Endothelial cell of umbilical vein (primary cell): ENCODE data around the gene FGF12. TPM values are rescaled to one million over a fixed set of nuclear protein-coding genes. Genes with fewer than 3 reads are reported as not detected.

Source experiments
- BruUV-seq: library from RNA; stranded (reverse); fragments of 400-500 nt; replicated peaks from 2 replicates; lab custom pipeline; 2021; lab: Mats Ljungman, UMichigan
- CTCF ChIA-PET: fragments of 300-600, 350-600 bp; sonication (Branson Sonifier 250); formaldehyde crosslinking; loops from one replicate; lab custom pipeline; 2021; ENCODE audit warnings: antibody characterized with exemption, inconsistent platforms; lab: Charles Lee
- POLR2A ChIA-PET: fragments of 300-600, 350-600 bp; sonication (Branson Sonifier 250); formaldehyde crosslinking; loops from one replicate; lab custom pipeline; 2021; ENCODE audit warnings: antibody characterized with exemption, inconsistent platforms; lab: Charles Lee
- DNase-seq: peaks from one replicate; pipeline ENCODE4 v3.0.0-alpha.2; 2011; ENCODE audit warnings: low read depth, low spot score
- FAIRE-seq: peaks from 2 replicates; lab custom pipeline; 2011; peaks lifted over from hg19 to GRCh38; lab: Jason Lieb, UNC
- H2AFZ ChIP-seq: 2 replicates; pipeline ENCODE4 v1.6.0; 2012; ENCODE audit warnings: low read depth, low read length, control low read depth, inconsistent platforms
- H3K27ac ChIP-seq: 2 replicates; pipeline ENCODE4 v1.5.1; 2011; ENCODE audit warnings: low read depth, mild to moderate bottlenecking, control low read depth, low read length, moderate library complexity; ENCODE audit not compliant: insufficient read depth
- H3K27me3 ChIP-seq, 2 experiments: 2 replicates each; pipeline versions ENCODE4 v1.6.0 to v1.6.1; 2011; ENCODE audit warnings: low read length in 2 of 2, mixed read lengths in 1 of 2; ENCODE audit not compliant: control insufficient read depth in 2 of 2, insufficient read depth in 2 of 2
- H3K36me3 ChIP-seq, 2 experiments: 2 replicates in 1 of 2; 3 replicates in 1 of 2; pipeline ENCODE4 v1.5.1; 2011; ENCODE audit warnings: low read length in 2 of 2, mild to moderate bottlenecking in 1 of 2, moderate library complexity in 1 of 2; ENCODE audit not compliant: control insufficient read depth in 2 of 2, insufficient read depth in 2 of 2; ENCODE audit errors: extremely low read depth in 1 of 2
- H3K4me1 ChIP-seq: 3 replicates; pipeline ENCODE4 v1.5.1; 2011; ENCODE audit warnings: mild to moderate bottlenecking, low read length; ENCODE audit not compliant: control insufficient read depth, insufficient read depth; ENCODE audit errors: extremely low read depth
- H3K4me2 ChIP-seq: 2 replicates; pipeline ENCODE4 v1.6.1; 2011; ENCODE audit warnings: low read length, control low read depth, mixed read lengths; ENCODE audit not compliant: insufficient read depth
- H3K4me3 ChIP-seq, 3 experiments: fragments of 200-600 bp in 1 of 3; sonication (generic), shearing (Covaris generic) in 1 of 3; replicated peaks in 1 of 3; 2 replicates each; pipeline ENCODE4 v1.5.1; 2011 to 2016; ENCODE audit warnings: control low read depth in 3 of 3, low read length in 3 of 3, mild to moderate bottlenecking in 2 of 3, inconsistent platforms in 1 of 3, low read depth in 1 of 3, moderate library complexity in 1 of 3; ENCODE audit not compliant: insufficient read depth in 1 of 3
- H3K79me2 ChIP-seq: 2 replicates; pipeline ENCODE4 v1.6.0; 2012; ENCODE audit warnings: low read length, inconsistent platforms; ENCODE audit not compliant: control insufficient read depth, insufficient read depth
- H3K9ac ChIP-seq: replicated peaks from 2 replicates; pipeline ENCODE3; 2011; ENCODE audit warnings: low read length, control low read depth; ENCODE audit not compliant: insufficient read depth; ENCODE audit errors: extremely low read depth
- H3K9me1 ChIP-seq: replicated peaks from 3 replicates; pipeline ENCODE4 v1.6.0; 2011; ENCODE audit warnings: mild to moderate bottlenecking, low read length; ENCODE audit not compliant: control insufficient read depth, insufficient read depth; ENCODE audit errors: extremely low read depth
- H3K9me3 ChIP-seq: replicated peaks from 2 replicates; pipeline ENCODE4 v1.5.1; 2012; ENCODE audit warnings: low read length, inconsistent platforms; ENCODE audit not compliant: control insufficient read depth, insufficient read depth
- H4K20me1 ChIP-seq: replicated peaks from 2 replicates; pipeline ENCODE3; 2011; ENCODE audit warnings: mild to moderate bottlenecking, low read length; ENCODE audit not compliant: control insufficient read depth, insufficient read depth; ENCODE audit errors: extremely low read depth
- EZH2 ChIP-seq: IDR thresholded peaks from 2 replicates; pipeline ENCODE4 v1.6.1; 2012; ENCODE audit warnings: borderline replicate concordance, low read depth, mild to moderate bottlenecking, moderate library complexity, low read length, inconsistent platforms; ENCODE audit not compliant: severe bottlenecking
- FOS ChIP-seq: IDR thresholded peaks from 2 replicates; pipeline ENCODE4 v1.6.1; 2011; ENCODE audit warnings: mild to moderate bottlenecking, low read length, moderate library complexity, borderline replicate concordance; ENCODE audit not compliant: insufficient read depth
- GATA2 ChIP-seq: IDR thresholded peaks from 2 replicates; pipeline ENCODE4 v1.7.0; 2011; ENCODE audit warnings: low read depth, mild to moderate bottlenecking, moderate library complexity, mixed read lengths, low read length; ENCODE audit not compliant: insufficient read length, insufficient read depth
- JUN ChIP-seq: IDR thresholded peaks from 2 replicates; pipeline ENCODE4 v1.6.1; 2011; ENCODE audit warnings: borderline replicate concordance, low read depth; ENCODE audit not compliant: insufficient read length, insufficient read depth
- MYC ChIP-seq: IDR thresholded peaks from one replicate; pipeline ENCODE4 v1.6.1; 2011; ENCODE audit warnings: mild to moderate bottlenecking, low read depth, low read length
- POLR2A ChIP-seq: IDR thresholded peaks from 2 replicates; pipeline ENCODE4 v1.6.1; 2012; ENCODE audit warnings: low read depth, mild to moderate bottlenecking, control low read depth, low read length
- POLR2AphosphoS5 ChIP-seq: IDR thresholded peaks from 2 replicates; pipeline ENCODE4 v1.6.1; 2012; ENCODE audit warnings: low read depth, mild to moderate bottlenecking, control low read depth, low read length, moderate library complexity; ENCODE audit not compliant: insufficient read depth
- dilution Hi-C: fragments of 300-500 bp; cut with MboI; formaldehyde crosslinking; loops from one replicate; pipeline ENCODE4 v1.15.0; 2019; ENCODE audit warnings: low sequenced_read_pairs; ENCODE audit not compliant: extremely low pct_ligation_motif_present
- intact Hi-C: fragments of 100-400 bp; cut with micrococcal nuclease; formaldehyde crosslinking; loops from one replicate; pipeline ENCODE4 v1.10.0; 2022
- polyA plus RNA-seq, 4 experiments: library from polyadenylated mRNA; depleted of rRNA in 3 of 4; stranded (reverse) in 3 of 4; unstranded in 1 of 4; fragments of >200 nt; gene quantifications; 2 replicates each; pipeline versions ENCODE4 v1.2.1 to v1.2.3, GENCODE V29; 2011 to 2012; ENCODE audit warnings: missing spikeins in 1 of 4
- total RNA-seq: library from RNA; stranded (reverse); gene quantifications from 2 replicates; pipeline ENCODE4 v1.2.3, GENCODE V29; 2021
- TF ChIP-seq, protein P1 (sequence below): IDR thresholded peaks from 2 replicates; pipeline ENCODE4 v1.6.1; 2011; ENCODE audit not compliant: insufficient read depth, insufficient read length
- TF ChIP-seq, protein P2 (sequence below), 2 donors: IDR thresholded peaks; 1 replicate in 1 of 2; 2 replicates in 1 of 2; pipeline ENCODE4 v1.5.1; 2011; ENCODE audit warnings: low read length in 2 of 2, mild to moderate bottlenecking in 2 of 2, moderate library complexity in 2 of 2, control low read depth in 1 of 2, inconsistent platforms in 1 of 2, low read depth in 1 of 2; ENCODE audit not compliant: insufficient read depth in 1 of 2; ENCODE audit errors: extremely low read depth in 1 of 2

The FGF12 gene
- total and polyA plus RNA-seq, 2 donors (not counting 3 experiments of a cell fraction or from before 2014, with no cell fraction given): 0.72 to 2.5 TPM

DNA sequence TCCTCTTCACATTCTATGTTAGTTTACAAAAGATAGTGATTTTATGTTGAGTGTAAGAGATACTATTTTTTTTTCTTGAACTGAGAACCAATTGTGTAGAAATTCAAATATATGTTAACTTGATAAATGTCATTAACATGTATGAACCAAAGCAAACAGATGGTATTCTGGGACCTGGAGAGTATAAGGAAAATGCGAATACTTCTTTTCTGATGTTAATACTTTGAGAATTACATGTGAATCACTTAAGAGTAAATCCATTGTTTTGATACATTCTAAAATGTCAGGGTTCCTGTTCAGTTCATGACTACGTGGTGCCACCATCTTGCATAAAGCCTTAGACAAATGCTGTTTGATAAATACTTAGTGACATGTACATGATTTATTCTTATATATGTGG lies 541.3 kb downstream of the FGF12 start:
- H3K27ac ChIP-seq: peak overlapping the region; percentile 18
- FAIRE-seq (no peak), DNase-seq (no peak)
- dilution Hi-C loops (no loop called here), intact Hi-C loops (loop anchor here (2.0 to 10.0 kb wide), 4 partner anchors 55 to 1041 kb away; no protein-coding TSS in a partner anchor)
- H3K27me3 ChIP-seq: no peaks in the 10 kb centered on the region
- ChIA-PET CTCF (interaction anchor here (0.8 to 4.5 kb wide), 7 partner anchors 8 to 1304 kb away, joined by 3 to 101 read pairs (median 8); no protein-coding TSS in a partner anchor), POLR2A (no interaction called here)
- H3K9ac ChIP-seq: no peak overlapping the region
- BruUV-seq: no TSS peak
- no peaks in the 10 kb centered on the region for H3K9me1 ChIP-seq
- H4K20me1 ChIP-seq: no peaks in the 10 kb centered on the region
- H2AFZ ChIP-seq: peak overlapping the region; percentile 36
- H3K4me1 ChIP-seq: peaks cover 13% of the 10 kb centered on the region
- TF ChIP-seq, protein P1, sequence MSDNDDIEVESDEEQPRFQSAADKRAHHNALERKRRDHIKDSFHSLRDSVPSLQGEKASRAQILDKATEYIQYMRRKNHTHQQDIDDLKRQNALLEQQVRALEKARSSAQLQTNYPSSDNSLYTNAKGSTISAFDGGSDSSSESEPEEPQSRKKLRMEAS: no peak
- no peak for TF ChIP-seq EZH2
- TF ChIP-seq FOS: no peak
- TF ChIP-seq JUN: no peak
- no peak for TF ChIP-seq GATA2
- TF ChIP-seq, protein P2, sequence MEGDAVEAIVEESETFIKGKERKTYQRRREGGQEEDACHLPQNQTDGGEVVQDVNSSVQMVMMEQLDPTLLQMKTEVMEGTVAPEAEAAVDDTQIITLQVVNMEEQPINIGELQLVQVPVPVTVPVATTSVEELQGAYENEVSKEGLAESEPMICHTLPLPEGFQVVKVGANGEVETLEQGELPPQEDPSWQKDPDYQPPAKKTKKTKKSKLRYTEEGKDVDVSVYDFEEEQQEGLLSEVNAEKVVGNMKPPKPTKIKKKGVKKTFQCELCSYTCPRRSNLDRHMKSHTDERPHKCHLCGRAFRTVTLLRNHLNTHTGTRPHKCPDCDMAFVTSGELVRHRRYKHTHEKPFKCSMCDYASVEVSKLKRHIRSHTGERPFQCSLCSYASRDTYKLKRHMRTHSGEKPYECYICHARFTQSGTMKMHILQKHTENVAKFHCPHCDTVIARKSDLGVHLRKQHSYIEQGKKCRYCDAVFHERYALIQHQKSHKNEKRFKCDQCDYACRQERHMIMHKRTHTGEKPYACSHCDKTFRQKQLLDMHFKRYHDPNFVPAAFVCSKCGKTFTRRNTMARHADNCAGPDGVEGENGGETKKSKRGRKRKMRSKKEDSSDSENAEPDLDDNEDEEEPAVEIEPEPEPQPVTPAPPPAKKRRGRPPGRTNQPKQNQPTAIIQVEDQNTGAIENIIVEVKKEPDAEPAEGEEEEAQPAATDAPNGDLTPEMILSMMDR (IDR thresholded peaks at IDR 0.05; ENCODE audit: extremely low read depth in 1 of 2, insufficient read depth in 1 of 2, low read depth in 1 of 2, low read length in 2 of 2): no peak
- no peak for TF ChIP-seq POLR2A
- no peak for TF ChIP-seq POLR2AphosphoS5
- TF ChIP-seq MYC: no peak
- no peak overlapping the region for H3K4me3 ChIP-seq
- peak overlapping the region; percentile 64 for H3K4me2 ChIP-seq
- no peaks in the 10 kb centered on the region for H3K9me3 ChIP-seq
- no peaks in the 10 kb centered on the region for H3K36me3 ChIP-seq
- no peaks in the 10 kb centered on the region for H3K79me2 ChIP-seq
